Posterior vena cava (tissue), 2 donors: Measurements from ENCODE around the gene CD7. TPM values are rescaled to one million over a fixed set of nuclear protein-coding genes. Genes with fewer than 3 reads are reported as not detected.

Experiments used
- DNase-seq: peaks from one replicate; pipeline ENCODE4 v3.0.0-alpha.2; 2020; ENCODE audit warnings: low spot score
- intact Hi-C, 2 donors: fragments of 100-400 bp; cut with DNase I; formaldehyde crosslinking; loops; one replicate each; pipeline versions ENCODE4 v1.14.1 to v1.14.2; 2022 to 2023
- total RNA-seq, 2 donors: library from RNA; stranded (reverse); fragmentation: NEBNext Ultra II Directional; extraction: Animal tissue kit (Norgen Biotek cat#: 25700); gene quantifications; one replicate each; pipeline ENCODE4 v1.2.1, GENCODE V29; 2021
- donor health status: DM: yes; HTN: yes; CAD: no.
- donor health status: DM: yes; HTN: yes; CAD: no.

The CD7 gene
- total RNA-seq, 2 donors from 2014 or later, result 1.9 to 3.0 TPM

DNA sequence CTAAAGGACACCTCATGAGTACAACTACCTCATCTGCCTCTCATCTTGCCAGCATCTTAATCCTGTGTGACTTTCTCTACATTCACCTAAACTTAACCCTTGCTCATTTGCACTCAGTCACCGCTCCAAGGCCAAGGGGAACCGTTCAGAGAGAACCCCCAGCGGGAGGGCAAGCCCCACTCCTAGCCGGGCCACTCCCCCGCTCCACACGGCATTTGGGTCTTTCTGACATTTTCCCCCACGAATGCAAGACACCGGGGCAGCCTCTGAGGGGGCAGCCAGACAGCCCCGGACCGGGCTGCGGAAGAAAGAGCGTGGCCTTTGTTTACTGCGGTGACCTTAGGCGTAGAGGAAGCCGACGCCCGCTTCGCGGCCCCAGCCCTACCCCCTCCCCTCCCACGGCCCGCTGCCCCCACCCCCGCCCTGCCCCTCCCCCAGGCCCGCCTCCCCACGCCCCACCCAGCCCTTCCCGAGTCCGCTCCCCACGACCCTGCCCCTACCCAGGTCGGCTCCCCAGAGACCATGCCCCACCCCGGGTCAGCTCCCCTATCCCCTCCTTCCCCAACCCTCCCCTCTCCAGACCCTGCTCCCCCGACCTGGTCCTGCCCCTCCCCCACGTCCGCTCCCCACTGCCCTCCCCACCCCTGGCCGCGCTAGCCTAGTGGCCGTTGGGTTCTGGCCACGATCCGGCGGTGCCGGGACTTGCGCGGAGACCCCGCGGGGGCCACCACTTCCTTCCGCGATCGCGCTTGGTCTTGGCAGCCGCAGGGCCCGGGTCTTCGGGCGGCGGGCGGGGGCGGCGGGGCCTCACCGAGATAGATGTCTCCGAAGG lies 44.7 kb downstream of the CD7 start:
- DNase-seq, result no peak
- intact Hi-C loops, result no loop called here

DNA sequence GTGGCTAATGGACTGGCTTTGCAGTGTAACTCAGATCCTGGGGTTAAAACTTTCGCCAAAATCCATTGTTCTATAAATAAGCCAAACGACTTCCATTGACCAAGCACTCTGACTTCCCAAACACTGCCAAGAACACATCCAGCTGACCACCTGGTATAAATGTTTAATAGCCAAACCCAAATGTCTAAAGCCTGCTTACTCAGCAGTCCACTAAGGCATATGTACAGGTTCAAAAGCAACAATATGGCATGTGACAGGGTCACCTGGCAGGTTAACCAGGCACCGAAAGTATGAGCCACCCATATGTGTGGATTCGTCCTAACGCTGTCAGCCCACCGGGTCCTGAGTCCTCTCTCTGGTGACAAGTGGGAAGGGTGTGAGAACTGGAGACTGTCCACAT lies 46.0 kb downstream of the CD7 start:
- intact Hi-C loops, result no loop called here

DNA sequence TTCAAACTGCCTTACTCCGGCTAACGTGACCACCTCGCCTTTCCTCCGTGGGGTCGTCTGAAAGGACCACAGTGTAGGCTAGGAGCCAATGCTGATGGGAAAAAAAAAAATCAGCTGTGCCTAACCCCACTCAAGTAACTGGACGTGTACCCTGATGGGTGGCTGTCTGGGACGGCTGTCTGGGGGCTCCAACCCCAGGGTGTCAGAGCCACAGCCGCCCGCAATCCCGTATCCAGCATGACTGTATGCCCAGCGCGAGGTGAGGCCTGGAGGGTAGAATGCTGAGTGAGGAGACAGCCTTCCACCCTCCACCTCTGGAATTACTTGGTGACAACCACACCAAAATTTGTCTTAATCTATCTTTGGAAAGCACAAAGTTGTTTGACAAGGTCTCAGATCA lies 46.8 kb downstream of the CD7 start:
- DNase-seq, result no peak
- intact Hi-C loops, result no loop called here

More for the DNA sequence above, 46.0 kb downstream of the CD7 start:
- DNase-seq, result no peak

DNA sequence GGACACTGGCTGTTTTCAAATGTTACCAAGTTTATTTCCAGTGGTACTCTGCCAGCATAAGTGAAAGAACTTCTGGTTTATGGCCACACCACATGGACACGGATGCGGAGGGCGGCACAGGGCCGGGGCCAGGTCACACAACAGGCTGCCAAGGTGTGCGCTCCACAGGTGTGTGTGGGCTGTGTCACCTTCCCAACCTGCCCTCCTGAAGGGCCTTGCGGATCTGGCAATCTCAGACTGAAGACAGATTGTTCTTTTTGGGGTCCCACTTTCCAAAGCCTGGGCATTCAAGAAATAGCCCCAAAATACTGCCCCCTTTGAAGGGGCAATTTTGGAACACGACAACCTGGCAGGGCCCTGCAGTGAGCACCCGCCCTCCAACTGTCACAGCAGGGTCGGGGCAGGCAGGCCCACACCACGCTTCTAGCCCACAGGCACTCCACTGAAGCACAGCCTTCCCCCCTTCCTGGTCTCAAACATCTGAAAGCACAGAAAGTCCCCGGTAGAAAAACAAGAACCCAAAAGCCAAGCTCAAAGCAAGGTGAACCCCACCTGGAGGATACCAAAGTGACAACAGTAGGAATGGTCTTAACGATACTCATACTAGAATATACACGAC lies 47.4 kb downstream of the CD7 start:
- DNase-seq, result no peak
- intact Hi-C loops, result no loop called here

DNA sequence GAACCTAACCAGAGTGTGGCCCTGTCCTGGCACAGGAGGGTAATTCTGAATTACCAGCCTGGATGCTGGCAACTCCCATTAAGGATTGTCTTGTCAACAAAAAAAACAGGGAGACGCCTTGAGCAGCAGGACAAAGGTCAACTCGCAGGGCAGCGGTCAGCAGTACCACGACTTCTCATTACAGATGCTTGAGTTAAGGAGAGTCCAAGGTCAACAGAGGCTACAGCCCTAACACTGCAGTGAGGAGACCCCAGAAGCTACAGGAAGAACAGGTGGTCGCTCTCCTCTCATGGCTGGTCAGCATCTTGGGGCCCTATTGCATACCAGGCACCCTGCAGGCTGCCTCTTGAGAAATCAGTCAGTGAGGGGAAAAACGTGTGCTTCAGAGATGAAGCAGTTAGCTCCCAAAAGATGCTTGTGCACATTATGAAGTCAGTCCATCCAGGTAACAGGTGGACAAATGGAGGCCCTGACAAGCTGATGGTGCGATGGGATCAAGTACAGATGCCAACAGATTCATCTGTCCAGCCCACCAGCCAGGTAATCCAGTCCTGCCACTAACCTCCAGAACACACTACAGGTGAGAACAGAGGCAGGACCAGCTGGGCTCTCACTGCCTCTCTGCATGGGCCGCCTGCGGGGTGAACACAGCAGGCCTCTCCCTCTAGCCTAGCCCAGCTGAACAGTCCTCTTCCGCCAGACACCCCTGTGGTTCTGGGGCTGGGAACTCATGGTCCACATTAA lies 48.1 kb downstream of the CD7 start:
- no peak for DNase-seq
- intact Hi-C loops, result no loop called here

DNA sequence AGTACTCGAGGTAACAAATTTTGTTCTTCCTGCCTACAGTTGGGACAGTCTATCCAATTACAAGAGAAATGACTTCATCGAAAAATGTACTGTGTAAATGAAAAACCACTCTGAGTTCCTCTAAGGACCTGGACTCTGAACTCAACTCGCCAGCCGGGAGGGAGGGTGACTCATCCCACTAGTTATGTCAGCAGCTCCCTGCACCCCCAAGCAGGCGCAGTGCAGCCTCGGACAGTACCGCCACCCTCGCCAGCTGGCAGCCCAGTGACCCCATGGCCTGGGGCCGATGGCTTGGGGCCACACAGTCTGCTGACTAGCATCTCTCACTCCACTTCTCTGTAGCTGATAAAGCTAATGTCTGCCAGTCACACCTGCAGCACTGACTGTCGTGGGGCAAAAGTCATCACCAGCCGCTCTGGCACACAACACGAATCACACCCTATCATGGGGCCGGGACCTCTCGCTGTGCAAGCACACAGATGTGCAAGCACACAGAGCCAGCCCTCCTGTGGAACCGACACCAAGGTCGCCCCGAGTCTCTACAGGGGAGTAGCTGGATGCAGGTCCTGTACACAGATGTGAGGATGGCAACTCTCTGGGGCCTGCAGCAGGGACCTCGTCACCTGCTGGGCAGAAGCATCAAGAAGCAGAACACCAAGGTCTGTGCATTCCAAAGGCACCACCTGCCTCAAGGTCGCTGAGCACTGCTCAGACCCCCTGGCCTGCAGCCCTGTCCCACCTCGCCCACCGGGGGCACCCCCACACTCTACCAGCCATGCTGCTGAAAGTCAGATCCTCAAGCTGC lies 49.6 kb downstream of the CD7 start:
- intact Hi-C loops, result no loop called here
- peak; percentile 98 for DNase-seq

DNA sequence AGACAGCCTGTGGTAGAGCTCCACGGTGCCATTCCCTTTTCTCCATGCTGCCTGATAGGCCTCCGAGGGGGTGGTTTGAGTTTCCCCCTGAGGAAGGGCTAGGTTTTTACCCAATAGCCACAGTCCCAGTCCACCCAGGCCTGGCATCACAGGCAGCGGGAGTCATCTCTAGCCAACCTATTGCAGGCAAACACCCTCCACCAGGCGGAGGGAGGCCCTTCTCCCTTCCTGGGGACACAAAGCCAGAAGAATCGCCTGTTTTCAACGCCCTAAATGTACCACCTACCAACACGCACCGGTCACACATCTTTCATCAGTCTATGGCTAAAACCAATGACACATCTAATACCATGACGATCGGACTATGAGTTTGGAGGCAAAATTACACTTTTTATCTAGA lies 51.3 kb downstream of the CD7 start:
- intact Hi-C loops, result no loop called here
- no peak for DNase-seq

Other genes starting within 250 kb of the CD7 start
- gene FASN, start 219.4 kb downstream of the CD7 start, total RNA-seq, result 10 to 100 TPM; 41.9 to 50.6 TPM
- gene CCDC57, start 104.8 kb downstream of the CD7 start, total RNA-seq, result 10 to 100 TPM; 20.3 to 28.5 TPM
- gene SLC16A3, start 88.6 kb downstream of the CD7 start, total RNA-seq, result 10 to 100 TPM; 53.7 to 65.6 TPM
- gene CSNK1D, start 43.9 kb downstream of the CD7 start, total RNA-seq, result 100 to 1,000 TPM in 1 of 2 donors, 10 to 100 TPM in 1; 93.6 to 103 TPM
- 10 to 100 TPM; 10.3 to 14.5 TPM for gene SECTM1, start 16.2 kb upstream of the CD7 start, total RNA-seq
- not detected for gene TEX19, start 41.6 kb upstream of the CD7 start, total RNA-seq
- not detected for gene UTS2R, start 54.2 kb upstream of the CD7 start, total RNA-seq
- 10 to 100 TPM; 10.0 to 16.4 TPM for gene HEXD, start 100.7 kb upstream of the CD7 start, total RNA-seq
- 10 to 100 TPM; 21.0 to 26.8 TPM for gene OGFOD3, start 101.0 kb upstream of the CD7 start, total RNA-seq
- gene CYBC1, start 133.1 kb upstream of the CD7 start, total RNA-seq, result 10 to 100 TPM; 55.5 to 77.9 TPM
- gene NARF, start 141.1 kb upstream of the CD7 start, total RNA-seq, result 10 to 100 TPM; 34.2 to 37.1 TPM
- gene FOXK2, start 202.1 kb upstream of the CD7 start, total RNA-seq, result 10 to 100 TPM; 42.4 to 49.6 TPM